Transverse colon (tissue), 4 donors: ENCODE data around the gene SEC62.

Experiments
- POLR2AphosphoS5 ChIP-seq, 3 donors: sonication (generic); formaldehyde crosslinking; IDR thresholded peaks; one replicate each; pipeline ENCODE4 v1.6.1; 2016; ENCODE audit warnings: antibody characterized with exemption in 3 of 3
- TF ChIP-seq, protein P1 (sequence below), 5 experiments: fragments of 200-600 bp in 3 of 5; fragments of 450-650 bp in 2 of 5; sonication (generic) in 3 of 5; IDR thresholded peaks; 1 replicate in 2 of 5; 2 replicates in 3 of 5; pipeline ENCODE4 v1.5.1; 2016 to 2017; ENCODE audit warnings: antibody characterized with exemption in 5 of 5, inconsistent platforms in 3 of 5, mild to moderate bottlenecking in 2 of 5, moderate library complexity in 1 of 5

DNA sequence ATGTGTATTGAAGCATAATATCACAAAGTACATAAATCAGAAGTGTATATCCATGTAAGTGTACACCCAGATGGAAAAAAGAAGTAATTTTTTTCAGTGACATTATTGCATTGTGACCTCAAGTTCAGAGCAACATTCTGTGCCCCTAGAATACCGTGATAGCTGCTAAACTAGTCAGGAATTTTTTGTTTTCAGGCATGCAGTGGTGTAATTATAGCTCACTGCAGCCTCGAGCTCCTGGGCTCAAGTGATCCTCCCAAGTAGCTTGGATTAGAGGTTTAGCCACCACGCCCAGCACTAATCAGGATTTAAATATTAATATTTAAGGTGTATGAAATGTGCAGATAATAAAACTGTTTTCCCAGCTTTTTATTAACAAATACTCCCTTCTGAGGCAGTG lies 25.5 kb downstream of the SEC62 start:
- TF ChIP-seq POLR2AphosphoS5 (IDR thresholded peaks at IDR 0.05) = no peak
- TF ChIP-seq, protein P1, sequence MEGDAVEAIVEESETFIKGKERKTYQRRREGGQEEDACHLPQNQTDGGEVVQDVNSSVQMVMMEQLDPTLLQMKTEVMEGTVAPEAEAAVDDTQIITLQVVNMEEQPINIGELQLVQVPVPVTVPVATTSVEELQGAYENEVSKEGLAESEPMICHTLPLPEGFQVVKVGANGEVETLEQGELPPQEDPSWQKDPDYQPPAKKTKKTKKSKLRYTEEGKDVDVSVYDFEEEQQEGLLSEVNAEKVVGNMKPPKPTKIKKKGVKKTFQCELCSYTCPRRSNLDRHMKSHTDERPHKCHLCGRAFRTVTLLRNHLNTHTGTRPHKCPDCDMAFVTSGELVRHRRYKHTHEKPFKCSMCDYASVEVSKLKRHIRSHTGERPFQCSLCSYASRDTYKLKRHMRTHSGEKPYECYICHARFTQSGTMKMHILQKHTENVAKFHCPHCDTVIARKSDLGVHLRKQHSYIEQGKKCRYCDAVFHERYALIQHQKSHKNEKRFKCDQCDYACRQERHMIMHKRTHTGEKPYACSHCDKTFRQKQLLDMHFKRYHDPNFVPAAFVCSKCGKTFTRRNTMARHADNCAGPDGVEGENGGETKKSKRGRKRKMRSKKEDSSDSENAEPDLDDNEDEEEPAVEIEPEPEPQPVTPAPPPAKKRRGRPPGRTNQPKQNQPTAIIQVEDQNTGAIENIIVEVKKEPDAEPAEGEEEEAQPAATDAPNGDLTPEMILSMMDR (IDR thresholded peaks at IDR 0.05) = no peak
